Right atrium auricular region (tissue), 2 donors: ENCODE measurements around the gene B3GNT9. TPM values are rescaled to one million over a fixed set of nuclear protein-coding genes. Genes with fewer than 3 reads are reported as not detected.
"Not testable (repeated sequence)": the region's sequence is repeated elsewhere in the genome, so short reads cannot be mapped to it uniquely, and the experiment has no call there.

ENCODE experiments used
- DNase-seq: peaks from one replicate; pipeline ENCODE4 v3.0.0-alpha.2; 2019; ENCODE audit warnings: low spot score
- H3K27ac ChIP-seq, 2 donors: fragments of 200-600 bp; sonication (generic); 1 replicate in 1 of 2; 2 replicates in 1 of 2; pipeline ENCODE4 v1.5.1; 2016 to 2019
- H3K27me3 ChIP-seq, 2 donors: fragments of 200-600 bp; sonication (generic); one replicate each; pipeline versions ENCODE4 v1.5.1 to v1.6.0; 2017 to 2019
- H3K36me3 ChIP-seq: fragments of 200-600 bp; sonication (generic); one replicate; pipeline ENCODE4 v1.5.1; 2016
- H3K4me1 ChIP-seq, 2 donors: fragments of 200-600 bp; sonication (generic); one replicate each; pipeline versions ENCODE4 v1.5.1 to v1.6.0; 2017 to 2019
- H3K4me3 ChIP-seq, 2 donors: fragments of 200-600 bp; sonication (generic); 1 replicate in 1 of 2; 2 replicates in 1 of 2; pipeline ENCODE4 v1.5.1; 2017 to 2019; ENCODE audit warnings: mild to moderate bottlenecking in 1 of 2, moderate library complexity in 1 of 2
- H3K9me3 ChIP-seq, 2 donors: fragments of 200-600 bp; sonication (generic); one replicate each; pipeline ENCODE4 v1.5.1; 2019
- CTCF ChIP-seq, 2 donors: fragments of 200-600 bp; sonication (generic); IDR thresholded peaks; one replicate each; pipeline ENCODE4 v1.5.1; 2019; ENCODE audit warnings: antibody characterized with exemption in 2 of 2
- total RNA-seq, 2 donors: library from RNA; depleted of rRNA; stranded (reverse); fragments of >200 nt; gene quantifications; one replicate each; pipeline ENCODE4 v1.1.0, GENCODE V29; 2016

The B3GNT9 gene
- total RNA-seq, 2 donors from 2014 or later: 12.2 to 31.6 TPM

- Histone ChIP-seq H3K27ac (no peak overlapping the region), H3K27me3 (no peaks in the 10 kb centered on the region), H3K36me3 (peaks cover 54% of the 10 kb centered on the region), H3K9me3 (no peaks in the 10 kb centered on the region), H3K4me1 (no peaks in the 10 kb centered on the region), H3K4me3 (no peak overlapping the region)
- DNase-seq: no peak
- TF ChIP-seq CTCF (IDR thresholded peaks at IDR 0.05): no peak
Measured at GRCh38 chr16:67128887-67129286, 21.9 kb downstream of the B3GNT9 start.

DNA sequence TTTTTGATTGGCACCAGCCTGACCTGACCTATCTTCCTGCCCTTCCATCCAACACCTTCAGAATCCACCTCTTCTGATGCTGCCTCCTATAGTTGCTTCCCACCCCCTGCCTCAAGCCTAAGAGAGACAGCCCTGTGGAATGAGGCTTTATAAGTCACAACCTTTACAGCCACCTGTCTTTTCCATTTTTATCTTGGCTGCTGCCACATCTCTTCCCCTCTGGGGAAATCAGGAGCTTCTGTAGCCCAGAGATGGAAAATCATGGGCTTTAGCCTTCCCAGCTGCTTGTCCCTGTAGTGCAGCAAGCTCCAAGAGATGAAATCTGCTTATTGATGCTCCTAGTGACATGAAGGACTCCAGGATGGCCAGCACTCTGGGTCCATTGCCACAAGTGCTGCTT, 22.4 kb downstream of the B3GNT9 start:
- no peak for DNase-seq
- no peak for TF ChIP-seq CTCF (IDR thresholded peaks at IDR 0.05)
- Histone ChIP-seq H3K4me1 (no peaks in the 10 kb centered on the region), H3K36me3 (peaks cover 51% of the 10 kb centered on the region), H3K27ac (no peak overlapping the region), H3K4me3 (no peak overlapping the region), H3K9me3 (no peaks in the 10 kb centered on the region), H3K27me3 (no peaks in the 10 kb centered on the region)

DNA sequence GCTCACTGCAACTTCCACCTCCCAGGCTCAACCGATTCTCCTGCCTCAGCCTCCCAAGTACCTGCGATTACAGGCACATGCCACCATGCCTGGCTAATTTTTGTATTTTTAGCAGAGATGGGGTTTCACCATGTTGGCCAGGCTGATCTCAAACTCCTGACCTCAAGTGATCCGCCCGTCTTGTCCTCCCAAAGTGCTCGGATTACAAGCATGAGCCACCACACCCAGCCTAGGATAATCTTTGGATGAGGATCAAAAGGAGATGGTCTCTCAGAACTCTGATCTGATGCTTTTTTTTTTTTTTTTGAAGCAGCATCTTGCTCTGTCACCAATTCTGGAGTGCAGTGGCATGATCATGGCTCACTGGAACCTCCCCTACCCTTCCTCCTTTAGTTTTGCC, 28.0 kb downstream of the B3GNT9 start:
- not testable (repeated sequence) for H3K27me3 ChIP-seq, H3K27ac ChIP-seq, H3K9me3 ChIP-seq, H3K4me1 ChIP-seq, DNase-seq, H3K4me3 ChIP-seq
- H3K36me3 ChIP-seq: peaks cover 57% of the 10 kb centered on the region

DNA sequence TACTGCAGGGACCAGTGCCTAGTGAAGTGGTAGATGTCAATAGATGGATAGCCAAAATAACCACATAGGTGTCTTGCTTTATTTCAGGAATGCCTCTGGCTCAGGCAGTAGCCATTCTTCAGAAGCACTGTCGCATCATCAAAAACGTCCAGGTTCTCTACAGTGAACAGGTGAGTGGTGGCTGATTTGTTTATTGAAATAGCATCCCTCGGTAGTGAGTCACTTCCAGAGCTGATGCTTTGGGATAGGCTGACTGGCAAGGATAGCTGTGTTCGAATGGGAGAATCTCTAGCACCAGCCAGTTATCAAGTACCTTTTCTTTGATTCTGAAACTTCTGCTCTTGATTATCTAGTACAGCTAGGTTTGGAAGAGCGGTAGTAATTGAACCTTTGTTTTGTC, 30.8 kb downstream of the B3GNT9 start:
- no peaks in the 10 kb centered on the region for H3K9me3 ChIP-seq
- no peak overlapping the region for H3K27ac ChIP-seq
- no peaks in the 10 kb centered on the region for H3K27me3 ChIP-seq
- no peak overlapping the region for H3K4me3 ChIP-seq
- H3K36me3 ChIP-seq: peaks cover 40% of the 10 kb centered on the region
- H3K4me1 ChIP-seq: no peaks in the 10 kb centered on the region
- no peak for TF ChIP-seq CTCF (IDR thresholded peaks at IDR 0.05)
- DNase-seq: no peak

DNA sequence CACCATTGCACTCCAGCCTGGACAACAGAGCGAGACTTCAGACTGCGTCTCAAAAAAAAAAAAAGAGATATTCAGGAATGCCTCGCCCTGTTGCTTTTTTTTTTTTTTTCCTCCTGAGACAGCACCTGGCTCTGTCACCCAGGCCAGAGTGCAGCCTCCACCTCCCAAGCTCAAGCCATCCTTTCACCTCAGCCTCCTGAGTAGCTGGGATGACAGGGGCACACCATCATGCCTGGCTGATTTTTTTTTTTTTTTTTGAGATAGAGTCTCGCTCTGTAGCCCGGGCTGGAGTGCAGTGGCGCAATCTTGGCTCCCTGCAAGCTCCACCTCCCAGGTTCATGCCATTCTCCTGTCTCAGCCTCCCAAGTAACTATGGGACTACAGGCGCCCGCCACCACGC, 33.1 kb downstream of the B3GNT9 start:
- no peak overlapping the region for H3K27ac ChIP-seq
- H3K36me3 ChIP-seq: peaks cover 25% of the 10 kb centered on the region
- H3K4me1 ChIP-seq: no peaks in the 10 kb centered on the region
- TF ChIP-seq CTCF (IDR thresholded peaks at IDR 0.05): no peak
- no peaks in the 10 kb centered on the region for H3K9me3 ChIP-seq
- no peak for DNase-seq
- H3K4me3 ChIP-seq: no peak overlapping the region
- no peaks in the 10 kb centered on the region for H3K27me3 ChIP-seq

GRCh38 chr16:67116388-67117311, 34.1 kb downstream of the B3GNT9 start:
- H3K27me3 ChIP-seq: no peaks in the 10 kb centered on the region
- H3K9me3 ChIP-seq: no peaks in the 10 kb centered on the region
- no peak overlapping the region for H3K27ac ChIP-seq
- no peak for DNase-seq
- H3K4me1 ChIP-seq: peaks cover 0 to 4% of the 10 kb centered on the region in 2 donors
- no peak for TF ChIP-seq CTCF (IDR thresholded peaks at IDR 0.05)
- H3K4me3 ChIP-seq: no peak overlapping the region
- H3K36me3 ChIP-seq: peaks cover 16% of the 10 kb centered on the region
